Right kidney (tissue), 9 donors: ENCODE measurements around the gene ITGA7.

Experiments
- DNase-seq: peaks from one replicate; pipeline ENCODE4 v3.0.0-alpha.2; 2016
- long read RNA-seq, 8 donors: transcript quantifications; one replicate each; lab custom pipeline, GENCODE V29; 2026

The ITGA7 gene, protein sequence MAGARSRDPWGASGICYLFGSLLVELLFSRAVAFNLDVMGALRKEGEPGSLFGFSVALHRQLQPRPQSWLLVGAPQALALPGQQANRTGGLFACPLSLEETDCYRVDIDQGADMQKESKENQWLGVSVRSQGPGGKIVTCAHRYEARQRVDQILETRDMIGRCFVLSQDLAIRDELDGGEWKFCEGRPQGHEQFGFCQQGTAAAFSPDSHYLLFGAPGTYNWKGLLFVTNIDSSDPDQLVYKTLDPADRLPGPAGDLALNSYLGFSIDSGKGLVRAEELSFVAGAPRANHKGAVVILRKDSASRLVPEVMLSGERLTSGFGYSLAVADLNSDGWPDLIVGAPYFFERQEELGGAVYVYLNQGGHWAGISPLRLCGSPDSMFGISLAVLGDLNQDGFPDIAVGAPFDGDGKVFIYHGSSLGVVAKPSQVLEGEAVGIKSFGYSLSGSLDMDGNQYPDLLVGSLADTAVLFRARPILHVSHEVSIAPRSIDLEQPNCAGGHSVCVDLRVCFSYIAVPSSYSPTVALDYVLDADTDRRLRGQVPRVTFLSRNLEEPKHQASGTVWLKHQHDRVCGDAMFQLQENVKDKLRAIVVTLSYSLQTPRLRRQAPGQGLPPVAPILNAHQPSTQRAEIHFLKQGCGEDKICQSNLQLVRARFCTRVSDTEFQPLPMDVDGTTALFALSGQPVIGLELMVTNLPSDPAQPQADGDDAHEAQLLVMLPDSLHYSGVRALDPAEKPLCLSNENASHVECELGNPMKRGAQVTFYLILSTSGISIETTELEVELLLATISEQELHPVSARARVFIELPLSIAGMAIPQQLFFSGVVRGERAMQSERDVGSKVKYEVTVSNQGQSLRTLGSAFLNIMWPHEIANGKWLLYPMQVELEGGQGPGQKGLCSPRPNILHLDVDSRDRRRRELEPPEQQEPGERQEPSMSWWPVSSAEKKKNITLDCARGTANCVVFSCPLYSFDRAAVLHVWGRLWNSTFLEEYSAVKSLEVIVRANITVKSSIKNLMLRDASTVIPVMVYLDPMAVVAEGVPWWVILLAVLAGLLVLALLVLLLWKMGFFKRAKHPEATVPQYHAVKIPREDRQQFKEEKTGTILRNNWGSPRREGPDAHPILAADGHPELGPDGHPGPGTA
- long read RNA-seq, donor 1, partial matches to known transcripts = 520 of 546 reads
- long read RNA-seq, donor 1, other reads (novel, unspliced or antisense) = 25 of 546 reads
- long read RNA-seq, donor 2, partial matches to known transcripts = 6 of 6 reads
- long read RNA-seq, donor 2, other reads (novel, unspliced or antisense) = 0 of 6 reads
- long read RNA-seq, donor 3, partial matches to known transcripts = 54 of 212 reads
- long read RNA-seq, donor 3, other reads (novel, unspliced or antisense) = 158 of 212 reads
- long read RNA-seq, donor 4, partial matches to known transcripts = 339 of 362 reads
- long read RNA-seq, donor 4, other reads (novel, unspliced or antisense) = 22 of 362 reads
- long read RNA-seq, donor 5, partial matches to known transcripts = 68 of 68 reads
- long read RNA-seq, donor 5, other reads (novel, unspliced or antisense) = 0 of 68 reads
- long read RNA-seq, donor 6, partial matches to known transcripts = 157 of 423 reads
- long read RNA-seq, donor 6, other reads (novel, unspliced or antisense) = 266 of 423 reads
- long read RNA-seq, donor 7, partial matches to known transcripts = 20 of 52 reads
- long read RNA-seq, donor 7, other reads (novel, unspliced or antisense) = 32 of 52 reads
- long read RNA-seq, donor 8, partial matches to known transcripts = 0 of 1 reads
- long read RNA-seq, donor 8, other reads (novel, unspliced or antisense) = 0 of 1 reads

DNA sequence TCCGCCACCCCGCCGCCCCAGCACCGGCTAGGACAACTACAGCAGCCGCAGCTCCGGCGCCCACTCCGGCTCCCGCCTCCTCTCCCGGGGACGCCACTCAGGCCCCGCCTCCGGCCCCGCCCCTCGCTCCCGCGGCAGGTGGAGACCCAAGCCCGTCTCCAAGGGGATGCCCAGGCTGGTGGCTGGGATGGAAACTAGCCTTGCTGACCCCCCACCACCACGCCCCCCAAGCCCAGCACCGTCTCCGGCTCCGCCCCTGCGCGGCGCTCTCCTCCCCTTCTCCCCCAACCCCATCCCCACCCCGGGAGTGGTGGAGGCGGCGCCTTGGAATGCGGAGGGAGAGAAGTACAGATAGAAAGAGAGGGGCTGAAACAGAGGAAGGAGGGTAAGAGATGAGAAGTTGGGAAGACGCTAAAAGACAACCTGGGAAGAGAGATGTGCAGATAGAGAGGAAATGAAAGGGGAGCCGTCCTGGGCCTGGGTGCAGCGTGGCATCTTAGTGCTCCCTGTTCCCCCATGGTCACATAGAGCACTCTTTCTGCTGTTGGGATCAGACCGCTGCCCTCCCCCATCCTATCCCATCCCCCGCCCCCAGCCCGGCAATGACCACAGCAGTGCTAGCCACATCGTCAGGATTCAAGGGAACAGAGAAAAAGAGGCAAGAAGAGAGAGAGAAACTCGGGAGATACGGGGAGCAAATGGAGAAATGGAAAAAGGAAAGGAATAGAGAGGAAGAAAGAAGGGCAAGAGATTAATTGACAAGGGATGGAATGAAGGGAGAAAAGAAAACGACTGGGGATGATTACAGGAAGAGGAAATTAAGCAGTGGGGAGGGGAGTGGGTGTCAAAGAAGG lies at the start of gene ITGA7:
Gene ITGA7 (minus strand): TSS at position 64 of the 854 bp plus-strand sequence. CDS start 222 bp downstream, outside the sequence.
- DNase-seq = peak; percentile 62

DNA sequence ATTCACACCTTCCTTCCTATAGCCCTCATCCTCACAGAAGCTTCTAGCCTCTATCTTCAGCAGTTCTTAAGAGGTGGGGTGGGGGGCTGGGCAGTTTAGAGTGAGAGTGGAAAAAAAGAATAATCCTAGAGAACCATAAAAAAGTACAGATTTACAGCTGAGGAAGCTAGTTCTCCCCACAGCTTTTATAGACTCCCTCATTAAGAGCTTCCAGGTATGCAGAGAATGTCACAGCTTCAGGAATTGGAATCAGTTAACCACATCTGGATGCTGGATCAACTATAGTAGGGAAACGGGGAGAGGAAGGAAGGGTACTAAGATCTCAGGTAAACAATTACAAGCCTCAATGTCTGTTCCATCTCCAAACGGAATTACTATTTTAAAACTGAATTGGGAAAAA lies 47.5 kb upstream of the ITGA7 start:
- no peak for DNase-seq

DNA sequence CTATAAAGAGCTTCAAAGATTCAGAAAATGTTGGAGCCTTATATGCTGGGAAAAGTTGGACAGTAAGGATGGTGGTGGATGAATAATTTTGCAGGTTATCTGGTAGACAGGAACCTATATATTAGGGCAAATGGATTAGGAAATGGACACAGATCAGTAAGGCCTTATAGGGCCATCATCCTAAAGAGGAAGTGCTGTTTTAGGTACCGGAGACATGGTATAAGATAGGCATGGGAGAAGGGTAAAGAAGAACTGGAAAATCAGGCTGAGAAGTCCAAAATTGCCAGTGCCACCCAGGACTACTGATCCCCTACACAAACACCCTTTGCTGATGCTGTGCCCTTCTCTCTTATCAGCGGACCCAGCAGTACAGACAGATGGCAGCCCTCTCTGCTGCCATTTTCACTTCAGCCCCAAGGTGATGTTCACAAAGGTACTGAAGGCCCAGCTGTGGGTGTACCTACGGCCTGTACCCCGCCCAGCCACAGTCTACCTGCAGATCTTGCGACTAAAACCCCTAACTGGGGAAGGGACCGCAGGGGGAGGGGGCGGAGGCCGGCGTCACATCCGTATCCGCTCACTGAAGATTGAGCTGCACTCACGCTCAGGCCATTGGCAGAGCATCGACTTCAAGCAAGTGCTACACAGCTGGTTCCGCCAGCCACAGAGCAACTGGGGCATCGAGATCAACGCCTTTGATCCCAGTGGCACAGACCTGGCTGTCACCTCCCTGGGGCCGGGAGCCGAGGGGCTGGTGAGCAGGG lies 40.7 kb upstream of the ITGA7 start:
- no peak for DNase-seq

DNA sequence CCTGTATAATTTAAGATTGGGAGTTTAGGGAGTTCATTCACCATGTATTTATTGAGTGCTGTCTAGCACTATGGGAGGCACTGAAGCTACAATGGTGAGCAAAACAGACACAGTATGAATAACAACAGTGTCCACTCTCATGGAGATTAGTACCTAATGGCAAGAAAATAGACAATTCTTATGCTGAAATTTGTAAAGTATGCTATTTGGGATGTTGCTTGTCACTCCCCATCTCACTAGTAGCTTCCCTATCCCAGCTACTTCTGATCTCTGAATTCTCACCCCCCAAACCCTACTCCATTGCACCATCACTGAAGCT lies 39.2 kb upstream of the ITGA7 start:
- no peak for DNase-seq

DNA sequence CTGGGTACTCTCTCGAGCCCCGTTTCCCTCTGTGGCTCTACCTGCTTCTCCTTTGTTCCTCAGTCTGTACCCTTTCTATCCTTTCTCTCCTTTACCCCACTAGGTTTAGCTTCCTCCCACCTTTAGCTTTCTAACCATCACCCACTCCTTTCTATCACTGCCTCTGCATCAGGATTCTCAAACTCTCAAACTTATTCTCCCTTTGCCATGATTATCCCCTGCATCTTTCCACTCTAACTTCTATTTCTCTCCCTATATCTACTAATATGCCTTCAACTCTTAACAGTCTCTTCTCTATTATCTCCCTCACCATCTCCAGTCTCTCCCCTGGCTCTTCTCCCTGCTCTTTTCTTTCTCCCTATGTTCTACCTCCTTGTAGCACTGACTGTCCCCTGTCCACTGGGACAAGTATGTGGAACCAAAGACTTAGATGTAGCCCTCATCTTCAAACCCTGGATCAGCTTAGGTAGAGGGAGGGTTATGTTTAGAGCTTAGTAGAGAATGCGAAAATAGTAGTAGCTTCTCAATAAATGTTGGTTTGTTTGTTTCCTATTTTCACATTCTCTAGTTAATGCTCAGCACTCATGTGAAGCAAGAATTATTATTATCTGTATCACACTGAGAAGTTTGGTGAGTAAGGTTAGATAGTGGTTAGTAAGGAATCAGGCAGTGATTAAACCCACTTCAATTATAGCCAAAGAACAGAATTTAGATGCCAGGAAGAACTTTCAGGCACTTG lies 38.6 kb upstream of the ITGA7 start:
- no peak for DNase-seq

DNA sequence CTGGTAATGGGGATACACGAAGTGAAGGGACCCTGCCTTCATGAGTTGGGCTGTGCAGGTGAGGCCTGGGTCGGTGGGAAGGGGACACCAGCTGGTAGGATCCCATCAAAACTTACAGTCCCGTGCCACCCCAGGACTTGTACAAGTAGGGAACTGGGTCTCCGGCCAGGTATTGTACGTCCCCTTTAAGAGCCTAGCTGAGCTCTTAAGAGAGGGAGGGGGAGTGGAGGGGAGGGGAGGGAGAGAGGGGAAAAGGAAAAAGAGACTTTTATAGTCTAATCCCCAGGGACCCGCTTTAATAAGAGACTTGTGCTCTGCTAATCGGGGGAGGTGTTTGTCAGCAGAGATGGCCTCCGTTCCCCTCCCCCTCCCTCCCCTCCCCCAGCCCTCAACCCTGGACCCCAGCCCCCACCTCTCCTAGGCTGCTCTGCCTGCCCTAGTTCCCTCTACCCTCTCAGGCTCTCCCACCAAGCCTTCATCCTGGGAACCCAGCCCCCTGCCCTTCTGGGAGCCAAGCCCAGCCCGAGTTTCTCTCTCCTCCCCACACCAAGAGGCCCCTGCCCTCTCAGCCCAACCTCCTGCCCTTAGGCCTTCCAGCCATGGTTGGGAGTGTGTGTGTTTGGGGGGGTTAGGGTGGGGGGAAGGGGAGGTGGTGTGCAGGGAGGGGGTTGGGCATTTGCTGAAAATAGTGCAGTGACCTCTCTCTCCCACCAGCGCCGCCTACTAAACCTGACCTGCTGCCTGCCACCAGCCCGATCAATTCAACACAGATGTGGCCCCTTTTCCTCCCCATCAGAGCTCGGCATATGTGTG lies 37.9 kb upstream of the ITGA7 start:
- peak; percentile 67 for DNase-seq

DNA sequence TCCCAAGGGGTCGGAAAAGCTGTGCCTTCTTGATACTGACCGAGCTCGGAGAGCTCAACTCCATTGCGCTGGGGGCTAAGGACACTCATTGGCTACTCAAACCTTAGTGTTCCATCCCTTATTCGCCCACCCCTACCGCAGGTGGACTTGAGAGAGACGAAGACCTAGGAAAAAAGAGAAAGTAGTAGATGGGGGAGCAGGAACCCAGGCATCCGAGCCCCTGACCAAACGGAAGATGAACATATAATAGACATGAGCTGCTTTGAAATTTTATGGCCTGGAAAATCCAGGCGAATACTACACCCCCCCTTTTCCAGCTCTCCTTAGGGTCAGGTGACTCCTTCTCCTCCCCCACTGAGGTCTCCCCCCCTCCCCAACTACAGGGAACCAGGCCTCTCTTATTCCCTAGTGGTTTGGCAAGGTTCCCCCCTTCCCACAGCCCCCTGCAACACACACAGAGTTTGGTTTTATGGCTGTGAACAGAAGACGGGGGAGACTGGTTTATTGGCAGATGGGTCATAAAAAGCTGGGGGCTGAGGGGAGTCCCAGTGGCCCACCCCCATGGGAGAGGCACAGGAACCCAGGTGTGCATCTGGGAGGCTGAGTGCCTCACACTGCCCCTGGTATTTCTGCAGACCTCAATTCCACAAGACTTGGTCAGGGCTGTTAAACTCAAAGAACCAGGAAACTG lies 36.8 kb upstream of the ITGA7 start:
- DNase-seq = peak; percentile 37

DNA sequence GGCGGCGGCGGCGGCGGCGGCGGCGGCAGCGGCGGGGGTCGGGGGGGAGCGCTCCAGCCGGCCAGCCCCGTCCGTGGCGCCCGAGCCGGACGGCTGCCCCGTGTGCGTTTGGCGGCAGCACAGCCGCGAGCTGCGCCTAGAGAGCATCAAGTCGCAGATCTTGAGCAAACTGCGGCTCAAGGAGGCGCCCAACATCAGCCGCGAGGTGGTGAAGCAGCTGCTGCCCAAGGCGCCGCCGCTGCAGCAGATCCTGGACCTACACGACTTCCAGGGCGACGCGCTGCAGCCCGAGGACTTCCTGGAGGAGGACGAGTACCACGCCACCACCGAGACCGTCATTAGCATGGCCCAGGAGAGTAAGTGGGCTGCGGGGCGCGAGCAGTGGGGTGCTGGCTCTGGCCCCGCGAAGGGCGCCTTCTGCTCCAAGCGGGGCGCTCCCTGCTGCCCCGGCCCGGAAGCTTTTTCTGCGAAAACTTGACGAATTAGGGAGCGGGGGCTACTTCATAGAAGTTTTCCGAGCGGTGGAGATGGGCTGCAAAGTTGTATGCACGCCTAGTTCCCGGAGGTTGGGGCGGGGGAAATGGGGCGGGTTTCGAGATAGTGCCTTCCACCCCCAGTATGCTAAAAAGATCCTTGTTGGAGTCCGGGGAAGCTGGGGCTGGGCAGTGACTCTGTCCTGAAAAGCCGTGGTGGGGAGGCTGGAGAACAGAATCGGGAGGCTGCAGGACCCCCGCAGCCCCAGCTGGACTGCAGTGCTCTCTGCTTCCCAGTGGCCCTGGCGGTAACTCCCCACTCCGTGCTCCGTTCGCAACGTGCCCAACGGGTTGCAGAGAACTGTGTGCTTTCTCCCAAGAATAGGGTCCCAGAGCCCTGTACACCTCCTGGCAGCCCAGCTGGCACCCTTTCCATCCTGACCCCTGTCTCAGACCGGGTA lies 36.0 kb upstream of the ITGA7 start:
- DNase-seq = peak; percentile 77

DNA sequence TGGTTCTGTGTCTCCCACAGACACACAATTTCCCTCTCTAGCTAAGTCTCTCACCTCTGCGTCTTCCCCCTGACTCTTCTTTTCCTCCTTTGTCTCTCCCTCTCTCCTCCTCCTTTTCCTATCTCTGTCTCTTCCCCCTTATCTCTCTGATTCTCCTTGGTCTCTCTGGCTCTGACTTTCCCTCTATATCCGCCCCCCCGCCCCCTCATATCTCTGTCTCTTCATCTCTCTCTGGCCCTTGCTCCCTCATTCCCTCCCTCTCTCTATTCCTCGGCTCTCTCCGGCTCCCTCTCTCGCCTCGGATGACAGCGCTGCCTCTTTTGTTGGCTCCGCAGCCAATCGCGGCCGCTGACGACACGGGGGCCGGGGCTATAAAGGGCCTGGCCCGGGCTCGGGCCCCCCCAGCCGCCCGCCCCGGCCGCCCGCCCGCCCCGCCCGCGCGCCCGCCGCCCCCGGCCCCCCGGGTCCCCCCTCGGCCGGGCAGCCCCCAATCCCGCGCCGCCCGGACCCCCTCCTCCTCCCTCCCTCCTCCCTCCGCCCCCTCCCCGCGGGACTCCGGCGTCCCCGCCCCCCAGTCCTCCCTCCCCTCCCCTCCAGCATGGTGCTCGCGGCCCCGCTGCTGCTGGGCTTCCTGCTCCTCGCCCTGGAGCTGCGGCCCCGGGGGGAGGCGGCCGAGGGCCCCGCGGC lies 35.2 kb upstream of the ITGA7 start, which contains the start of gene GDF11:
Gene GDF11 (plus strand): TSS at position 404 of the 687 bp plus-strand sequence. CDS start 195 bp downstream, at position 599.
- DNase-seq = peak; percentile 74

DNA sequence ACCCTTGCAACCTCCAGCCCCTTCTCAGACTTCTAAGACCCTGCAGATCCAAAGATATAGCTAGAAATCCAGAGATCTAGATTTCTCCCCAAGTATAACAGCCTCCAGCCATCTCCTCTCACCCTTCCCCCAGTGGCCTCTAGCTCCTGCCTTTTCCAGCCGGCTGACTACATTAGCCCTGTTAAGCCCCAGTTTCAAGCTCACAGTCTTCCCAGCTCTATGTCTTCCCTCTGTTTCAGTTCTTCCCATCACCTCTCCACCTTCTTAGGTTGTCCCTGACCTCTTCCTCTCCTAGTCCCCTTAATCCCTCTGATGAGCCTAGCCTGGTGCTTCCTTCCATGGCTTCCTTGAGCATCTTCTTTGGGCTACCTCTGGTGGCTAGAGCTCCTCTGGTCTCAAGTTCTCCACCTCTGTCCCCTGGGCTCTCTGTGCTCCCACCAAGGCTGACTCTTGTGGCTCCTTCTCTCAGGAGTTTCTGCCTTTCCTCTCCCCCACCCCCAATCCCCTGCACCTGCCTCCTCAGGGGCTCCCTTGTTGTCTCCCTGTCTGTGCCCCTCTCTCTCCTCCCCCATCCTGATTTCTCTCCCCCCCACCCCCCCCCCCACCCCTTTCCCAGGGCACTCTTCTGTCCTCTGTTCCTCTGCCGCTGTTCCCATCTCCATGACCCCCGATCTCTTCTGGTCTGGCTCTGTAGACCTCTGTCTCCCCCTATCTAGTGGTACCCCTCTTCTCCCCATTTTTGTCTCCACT lies 34.4 kb upstream of the ITGA7 start:
- peak; percentile 27 for DNase-seq

DNA sequence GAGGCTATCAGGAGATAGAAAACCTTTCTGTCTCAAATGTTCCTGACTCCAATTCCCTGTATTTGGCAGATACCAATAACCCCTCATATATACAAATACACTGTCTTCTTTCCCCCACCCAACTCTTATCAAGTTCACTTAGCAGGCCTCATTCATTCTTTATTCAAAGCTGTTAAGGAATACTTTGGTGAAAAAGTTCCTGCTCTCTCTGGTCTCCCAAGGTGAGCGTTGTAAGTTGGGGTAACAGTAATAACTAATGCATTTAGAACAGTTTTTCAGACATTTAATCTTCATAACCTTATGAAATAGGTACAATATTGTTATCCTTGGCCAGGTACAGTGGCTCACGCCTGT lies 31.3 kb upstream of the ITGA7 start:
- no peak for DNase-seq

DNA sequence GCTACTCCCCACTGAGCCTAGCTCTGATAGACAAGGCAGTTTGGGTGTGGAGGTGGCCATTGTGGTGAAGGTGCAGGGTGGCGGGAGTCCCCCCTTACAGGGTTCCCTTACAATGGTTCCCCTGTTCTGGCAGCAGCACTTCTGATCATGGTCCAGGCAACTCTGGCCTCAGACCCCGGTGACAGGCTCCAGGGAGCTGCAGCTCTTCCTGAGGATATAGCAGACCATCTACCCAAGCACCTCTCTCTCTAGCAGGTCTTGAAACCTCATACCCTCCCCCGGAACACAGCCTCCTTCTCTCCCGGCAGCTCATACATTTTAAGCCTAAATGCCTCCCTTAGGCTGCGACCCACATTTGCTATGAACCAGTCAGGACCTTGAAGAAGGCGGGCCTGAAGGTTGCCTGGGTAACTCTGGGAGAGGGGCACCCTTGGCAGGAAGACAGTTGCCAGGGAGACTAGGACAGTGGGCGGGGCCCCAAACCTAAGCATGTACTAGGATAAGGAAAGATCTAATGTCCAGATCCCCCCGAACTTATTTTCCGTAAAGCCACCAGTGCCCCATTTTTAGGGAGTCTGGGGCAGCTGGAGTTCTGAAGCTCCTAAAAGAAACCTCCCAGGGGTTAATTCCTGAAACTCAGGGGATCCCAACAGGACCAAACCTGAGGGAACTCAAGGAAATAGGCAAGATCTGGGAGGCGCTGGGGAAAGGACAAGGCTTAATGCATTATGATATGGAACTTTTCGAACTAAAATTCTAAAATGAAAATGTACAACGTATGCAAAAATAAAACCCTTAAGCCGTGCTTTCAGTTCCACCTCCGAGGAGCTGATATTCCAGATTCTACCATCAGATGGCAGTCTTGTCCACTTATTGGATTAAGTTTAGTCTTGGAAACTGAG lies 30.7 kb upstream of the ITGA7 start:
- peak; percentile 88 for DNase-seq

DNA sequence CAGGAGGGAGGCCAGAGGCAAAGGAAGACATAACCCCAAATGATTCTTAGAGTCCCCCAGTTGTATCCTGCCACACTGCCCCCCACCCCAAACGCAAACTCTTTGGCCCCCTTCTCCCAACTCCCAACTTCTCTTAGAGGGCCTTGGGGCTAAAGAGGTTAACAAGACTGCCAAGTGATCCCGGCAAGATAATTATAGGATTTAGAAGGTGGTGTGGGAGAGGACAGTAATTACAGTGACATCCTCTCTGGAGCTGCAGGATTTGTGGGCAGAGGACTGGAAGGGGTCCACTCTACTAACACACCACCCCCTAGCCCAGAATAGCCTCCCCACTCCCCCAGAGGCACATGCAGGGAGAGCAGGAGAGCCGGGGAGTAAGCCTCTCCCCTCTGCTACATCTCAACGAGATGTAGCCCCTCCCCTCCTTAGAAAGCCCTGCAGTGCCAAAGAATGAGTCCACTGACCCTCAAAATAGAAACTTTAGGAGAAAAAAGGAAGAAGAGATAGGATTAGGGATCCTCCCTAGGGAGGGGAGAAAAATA lies 29.9 kb upstream of the ITGA7 start:
- DNase-seq = no peak
